ENCODE measurements around the gene CTNND2. TPM values are rescaled to one million over a fixed set of nuclear protein-coding genes. Genes with fewer than 3 reads are reported as not detected.

Gene CTNND2
- 1 to 10 TPM; 1.3 to 2.5 (median 2.1) TPM for total RNA-seq

- 4% methylated on average over 8 of the region's 64 CpGs for WGBS
- H3K27me3 ChIP-seq = peaks cover 0 to 32% (median 5%) of the 10 kb centered on the region in 4 donors
- peak within 1 kb of the TSS in 1 of 4 donors; percentile 42 for H3K27ac ChIP-seq (replicated peaks in 1 of 4)
- intact Hi-C loops (cut with DNase I) = no loop called here
- H3K4me3 ChIP-seq = peak within 1 kb of the TSS; percentile 42 to 54 (median 46)
- H3K9me3 ChIP-seq = no peaks in the 10 kb centered on the region
- DNase-seq (ENCODE audit: extremely low spot score) = no peak
- no peaks in the 10 kb centered on the region for H3K36me3 ChIP-seq
- TF ChIP-seq EP300 (IDR thresholded peaks at IDR 0.05) (no peak), CTCF (IDR thresholded peaks at IDR 0.05) (no peak), POLR2A (IDR thresholded peaks at IDR 0.05; ENCODE audit: low read depth) (no peak), POLR2AphosphoS5 (IDR thresholded peaks at IDR 0.05) (no peak)
- peaks cover 0 to 18% (median 6%) of the 10 kb centered on the region in 4 donors for H3K4me1 ChIP-seq
Observed at GRCh38 chr5:11904265-11904906, at the start of gene CTNND2. CTNND2 (minus strand) TSS chr5:11904446; CDS start chr5:11903853, 593 bp downstream.

GRCh38 chr5:11946317-11946716 is 42.1 kb upstream of the CTNND2 start:
- TF ChIP-seq POLR2AphosphoS5 (IDR thresholded peaks at IDR 0.05) (no peak), POLR2A (IDR thresholded peaks at IDR 0.05; ENCODE audit: low read depth) (no peak), CTCF (IDR thresholded peaks at IDR 0.05) (no peak), EP300 (IDR thresholded peaks at IDR 0.05) (no peak)
- no peaks in the 10 kb centered on the region for H3K4me1 ChIP-seq
- H3K36me3 ChIP-seq = no peaks in the 10 kb centered on the region
- H3K27ac ChIP-seq (replicated peaks in 1 of 4) = no peak overlapping the region
- no peak overlapping the region for H3K4me3 ChIP-seq
- no peak for DNase-seq (ENCODE audit: extremely low spot score)
- H3K9me3 ChIP-seq = no peaks in the 10 kb centered on the region
- intact Hi-C loops (cut with DNase I) = no loop called here
- H3K27me3 ChIP-seq = no peaks in the 10 kb centered on the region

- Histone ChIP-seq H3K4me3 (no peak overlapping the region), H3K27ac (replicated peaks in 1 of 4) (no peak overlapping the region), H3K27me3 (no peaks in the 10 kb centered on the region), H3K4me1 (no peaks in the 10 kb centered on the region), H3K36me3 (no peaks in the 10 kb centered on the region), H3K9me3 (no peaks in the 10 kb centered on the region)
- DNase-seq (ENCODE audit: extremely low spot score) = no peak
- intact Hi-C loops (cut with DNase I) = no loop called here
- TF ChIP-seq CTCF (IDR thresholded peaks at IDR 0.05) (no peak), POLR2AphosphoS5 (IDR thresholded peaks at IDR 0.05) (no peak), POLR2A (IDR thresholded peaks at IDR 0.05; ENCODE audit: low read depth) (no peak), EP300 (IDR thresholded peaks at IDR 0.05) (no peak)
Observed at GRCh38 chr5:11941566-11941965, 37.3 kb upstream of the CTNND2 start.

- TF ChIP-seq POLR2A (IDR thresholded peaks at IDR 0.05; ENCODE audit: low read depth) = no peak
- TF ChIP-seq EP300 (IDR thresholded peaks at IDR 0.05) = no peak
- no peak for TF ChIP-seq CTCF (IDR thresholded peaks at IDR 0.05)
- TF ChIP-seq POLR2AphosphoS5 (IDR thresholded peaks at IDR 0.05) = no peak
- intact Hi-C loops (cut with DNase I) = no loop called here
- 83% methylated on average over 18 of the region's 20 CpGs for WGBS
Observed at GRCh38 chr5:11931638-11932037, 27.4 kb upstream of the CTNND2 start.

GRCh38 chr5:11928909-11929308 is 24.7 kb upstream of the CTNND2 start:
- intact Hi-C loops (cut with DNase I) = no loop called here
- WGBS = 51% methylated on average over 3 of the region's 4 CpGs
- no peak for DNase-seq (ENCODE audit: extremely low spot score)
- no peaks in the 10 kb centered on the region for H3K4me1 ChIP-seq
- H3K9me3 ChIP-seq = peaks cover 0 to 4% (median 0%) of the 10 kb centered on the region in 4 donors
- H3K27ac ChIP-seq (replicated peaks in 1 of 4) = no peak overlapping the region
- no peaks in the 10 kb centered on the region for H3K36me3 ChIP-seq
- TF ChIP-seq POLR2AphosphoS5 (IDR thresholded peaks at IDR 0.05) = no peak
- no peak for TF ChIP-seq POLR2A (IDR thresholded peaks at IDR 0.05; ENCODE audit: low read depth)
- no peak for TF ChIP-seq CTCF (IDR thresholded peaks at IDR 0.05)
- TF ChIP-seq EP300 (IDR thresholded peaks at IDR 0.05) = no peak
- no peak overlapping the region for H3K4me3 ChIP-seq
- H3K27me3 ChIP-seq = no peaks in the 10 kb centered on the region

More at GRCh38 chr5:11931638-11932037, 27.4 kb upstream of the CTNND2 start:
- Histone ChIP-seq H3K9me3 (peaks cover 0 to 4% (median 0%) of the 10 kb centered on the region in 4 donors), H3K27me3 (no peaks in the 10 kb centered on the region), H3K4me1 (no peaks in the 10 kb centered on the region), H3K36me3 (no peaks in the 10 kb centered on the region), H3K4me3 (no peak overlapping the region), H3K27ac (replicated peaks in 1 of 4) (no peak overlapping the region)
- DNase-seq (ENCODE audit: extremely low spot score) = no peak

Measured in esophagus muscularis mucosa (tissue), 4 donors.